Measurements from ENCODE around the gene CYP4A22. TPM values are rescaled to one million over a fixed set of nuclear protein-coding genes. Genes with fewer than 3 reads are reported as not detected.
A peak's percentile ranks its signal among the peaks of the same experiment; 100 is the strongest.

CYP4A22 gene
- total RNA-seq, 4 donors from 2014 or later = 0.38 TPM; not detected in 3

DNA sequence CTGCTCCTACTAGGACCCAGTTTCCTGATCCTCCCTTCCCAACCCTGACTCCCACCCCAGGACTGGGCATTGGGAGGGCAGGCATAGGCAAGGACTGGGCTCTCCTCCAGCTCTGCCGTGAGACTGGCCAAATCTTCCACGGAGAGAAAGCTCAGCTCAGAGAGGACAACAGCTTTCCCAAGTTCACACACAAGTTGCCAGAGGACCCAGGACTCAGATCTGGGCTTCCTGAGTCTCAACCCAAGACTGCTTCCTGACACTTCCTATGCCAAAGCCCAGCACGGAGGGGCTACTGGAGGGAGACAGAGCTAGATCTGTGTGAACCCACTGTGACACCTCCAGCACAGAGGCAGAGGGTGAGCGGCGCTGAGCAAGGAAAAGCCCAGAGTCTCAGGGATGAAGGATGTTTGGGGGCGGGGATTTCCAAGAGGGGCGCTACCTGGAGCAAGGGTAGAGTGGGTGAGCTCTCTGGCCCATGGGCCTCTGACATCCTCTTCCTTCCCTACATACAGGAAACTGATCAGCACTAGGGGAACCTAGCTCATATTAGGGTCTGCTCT, 45.5 kb downstream of the CYP4A22 start:
- Histone ChIP-seq H3K4me3 (no peak overlapping the region), H3K27ac (peak overlapping the region in 3 of 4 donors; percentile 32 to 67 (median 32)), H3K4me1 (peaks cover 7 to 52% (median 43%) of the 10 kb centered on the region in 3 donors), H3K36me3 (no peaks in the 10 kb centered on the region), H3K9me3 (no peaks in the 10 kb centered on the region), H3K27me3 (peaks cover 0 to 39% (median 0%) of the 10 kb centered on the region in 4 donors)
- no peak for DNase-seq
- TF ChIP-seq, protein P1, sequence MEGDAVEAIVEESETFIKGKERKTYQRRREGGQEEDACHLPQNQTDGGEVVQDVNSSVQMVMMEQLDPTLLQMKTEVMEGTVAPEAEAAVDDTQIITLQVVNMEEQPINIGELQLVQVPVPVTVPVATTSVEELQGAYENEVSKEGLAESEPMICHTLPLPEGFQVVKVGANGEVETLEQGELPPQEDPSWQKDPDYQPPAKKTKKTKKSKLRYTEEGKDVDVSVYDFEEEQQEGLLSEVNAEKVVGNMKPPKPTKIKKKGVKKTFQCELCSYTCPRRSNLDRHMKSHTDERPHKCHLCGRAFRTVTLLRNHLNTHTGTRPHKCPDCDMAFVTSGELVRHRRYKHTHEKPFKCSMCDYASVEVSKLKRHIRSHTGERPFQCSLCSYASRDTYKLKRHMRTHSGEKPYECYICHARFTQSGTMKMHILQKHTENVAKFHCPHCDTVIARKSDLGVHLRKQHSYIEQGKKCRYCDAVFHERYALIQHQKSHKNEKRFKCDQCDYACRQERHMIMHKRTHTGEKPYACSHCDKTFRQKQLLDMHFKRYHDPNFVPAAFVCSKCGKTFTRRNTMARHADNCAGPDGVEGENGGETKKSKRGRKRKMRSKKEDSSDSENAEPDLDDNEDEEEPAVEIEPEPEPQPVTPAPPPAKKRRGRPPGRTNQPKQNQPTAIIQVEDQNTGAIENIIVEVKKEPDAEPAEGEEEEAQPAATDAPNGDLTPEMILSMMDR (IDR thresholded peaks at IDR 0.05) = no peak
- TF ChIP-seq POLR2A (IDR thresholded peaks at IDR 0.05) = no peak
- intact Hi-C loops (cut with DNase I) = loop anchor here (10.0 kb wide), 2 partner anchors 82 to 532 kb away; no protein-coding TSS in a partner anchor
- WGBS, 2 donors = 53% methylated on average over 7 of the region's 7 CpGs; no CpG with 5 or more reads in 1 of the 2 donors

DNA sequence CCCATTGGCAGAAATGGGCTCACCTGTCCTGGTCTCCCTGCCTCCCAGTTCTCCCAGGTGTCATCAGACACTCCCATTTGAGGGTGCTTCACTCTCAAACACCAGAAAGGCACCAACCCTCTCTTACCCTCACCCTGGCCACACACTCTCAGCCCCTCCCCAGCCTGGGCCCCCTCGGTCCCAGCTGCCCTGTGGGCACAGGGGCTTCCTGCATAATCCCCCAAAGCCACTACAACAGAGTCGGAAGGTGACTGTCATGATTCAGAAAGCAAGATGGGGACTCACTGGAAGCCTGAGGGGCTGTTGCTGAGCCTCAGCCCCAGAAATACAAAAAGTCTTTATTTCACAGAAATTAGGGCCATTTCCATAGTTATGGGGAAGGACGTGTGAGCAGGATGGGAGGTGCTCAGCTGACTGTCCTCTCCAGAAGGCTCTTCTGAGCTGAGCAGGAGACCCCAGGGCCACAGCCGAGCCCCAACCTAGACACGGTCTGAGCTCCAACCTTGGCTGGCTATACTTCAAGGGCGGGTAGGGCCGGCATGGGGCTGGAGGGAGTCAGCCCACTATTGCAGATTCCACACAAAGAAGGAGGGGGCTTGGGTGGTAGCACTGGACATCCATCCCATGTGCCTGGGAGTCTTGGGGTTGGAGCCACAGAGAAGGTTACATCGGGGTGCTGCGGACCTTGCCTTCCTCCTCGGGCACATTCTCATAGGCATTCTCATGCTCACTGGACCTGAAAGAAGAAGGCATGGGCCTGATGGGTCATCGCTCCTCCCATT, 46.3 kb downstream of the CYP4A22 start:
- no peak for DNase-seq
- Histone ChIP-seq H3K27ac (peak overlapping the region in 2 of 4 donors; percentile 32 to 67), H3K36me3 (no peaks in the 10 kb centered on the region), H3K27me3 (peaks cover 0 to 39% (median 0%) of the 10 kb centered on the region in 4 donors), H3K4me3 (no peak overlapping the region), H3K4me1 (peaks cover 7 to 59% (median 46%) of the 10 kb centered on the region in 3 donors), H3K9me3 (no peaks in the 10 kb centered on the region)
- intact Hi-C loops (cut with DNase I) = loop anchor here (10.0 kb wide), 2 partner anchors 81 to 531 kb away; no protein-coding TSS in a partner anchor
- TF ChIP-seq POLR2A (IDR thresholded peaks at IDR 0.05) = no peak
- TF ChIP-seq, protein P1 (IDR thresholded peaks at IDR 0.05) = no peak
- WGBS, 2 donors = 80 to 81% methylated on average over 7 to 8 of the region's 11 CpGs

DNA sequence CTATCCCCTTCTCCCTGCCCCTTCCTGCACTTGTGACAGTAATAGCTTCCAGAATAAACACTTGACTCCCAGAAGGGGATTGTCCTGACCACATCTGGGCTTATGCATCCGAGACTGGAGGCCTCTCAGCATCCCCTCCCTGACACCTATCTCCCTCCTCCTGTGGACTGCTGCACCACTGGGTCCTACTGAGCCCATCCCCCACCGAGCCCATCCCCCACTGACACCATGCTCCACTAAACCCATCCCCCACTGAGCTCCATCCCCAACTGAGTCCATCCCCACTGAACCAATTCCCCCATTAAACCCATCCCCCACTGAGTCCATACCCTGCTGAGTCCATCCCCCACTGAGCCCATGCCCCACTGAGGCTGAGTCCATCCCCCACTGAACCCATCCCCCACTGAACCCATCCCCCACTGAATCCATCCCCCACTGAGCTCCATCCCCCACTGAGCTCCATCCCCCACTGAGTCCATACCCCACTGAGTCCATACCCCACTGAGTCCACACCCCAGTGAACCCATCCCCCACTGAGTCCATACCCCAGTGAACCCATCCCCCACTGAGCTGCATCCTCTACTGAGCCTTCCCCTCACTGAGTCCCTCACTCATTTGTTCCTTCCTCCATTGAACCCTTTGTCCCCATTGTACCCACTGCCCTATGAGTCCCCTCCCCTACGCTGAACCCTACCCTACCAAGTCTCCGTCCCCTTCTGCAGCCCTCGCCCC, 47.0 kb downstream of the CYP4A22 start:
- TF ChIP-seq POLR2A (IDR thresholded peaks at IDR 0.05) = no peak
- TF ChIP-seq, protein P1 (IDR thresholded peaks at IDR 0.05) = no peak
- Histone ChIP-seq H3K4me1 (peaks cover 4 to 61% (median 46%) of the 10 kb centered on the region in 3 donors), H3K9me3 (no peaks in the 10 kb centered on the region), H3K27ac (no peak overlapping the region), H3K4me3 (no peak overlapping the region), H3K36me3 (no peaks in the 10 kb centered on the region), H3K27me3 (peaks cover 0 to 39% (median 0%) of the 10 kb centered on the region in 4 donors)
- intact Hi-C loops (cut with DNase I) = loop anchor here (10.0 kb wide), 2 partner anchors 81 to 531 kb away; no protein-coding TSS in a partner anchor
- no peak for DNase-seq
- WGBS, 2 donors = 72 to 75% methylated on average over 5 of the region's 5 CpGs

DNA sequence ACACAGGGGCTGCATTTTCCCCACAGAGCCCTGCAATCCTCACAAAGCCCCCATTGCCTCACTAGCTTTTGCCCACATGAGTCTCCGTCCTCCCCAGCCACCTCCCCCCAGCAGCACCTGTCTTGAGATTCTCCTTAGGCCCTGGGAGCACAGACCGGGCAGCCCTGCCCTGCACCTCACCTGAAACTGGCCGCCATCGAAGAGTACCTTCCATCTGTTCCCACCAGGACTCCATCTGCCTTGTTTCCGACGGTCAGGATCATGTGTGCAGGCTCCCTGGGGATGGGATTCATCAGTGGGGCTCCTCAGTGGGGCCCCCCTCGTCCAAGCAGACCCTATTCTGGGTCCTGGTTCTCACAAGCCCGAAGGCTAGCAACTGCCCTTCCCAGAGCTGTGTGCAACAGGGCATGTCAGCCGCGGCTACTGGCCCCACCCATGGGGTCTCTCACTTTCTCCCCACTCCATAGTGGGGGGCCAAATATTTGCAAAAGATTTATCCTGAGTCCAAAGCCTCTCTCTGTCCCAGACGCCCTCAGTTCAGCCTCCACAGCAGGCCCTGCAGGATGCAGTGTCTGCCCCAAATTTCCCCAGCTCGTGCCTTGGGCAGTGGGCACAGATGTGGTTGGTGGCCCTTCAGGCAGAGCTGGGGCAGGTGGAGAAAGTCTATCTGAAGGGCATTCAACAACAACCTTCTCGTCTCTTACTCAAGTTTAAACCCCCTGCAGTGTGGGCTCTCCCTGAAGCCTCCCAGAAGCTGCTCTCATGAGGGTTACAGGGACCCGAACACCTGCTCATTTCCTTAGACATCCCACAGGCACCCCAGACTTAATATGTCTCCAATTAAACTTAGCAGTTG, 47.8 kb downstream of the CYP4A22 start:
- peaks cover 11 to 61% (median 41%) of the 10 kb centered on the region in 3 donors for H3K4me1 ChIP-seq
- H3K27ac ChIP-seq = no peak overlapping the region
- TF ChIP-seq, protein P1 (IDR thresholded peaks at IDR 0.05) = no peak
- no peak for TF ChIP-seq POLR2A (IDR thresholded peaks at IDR 0.05)
- 85 to 88% methylated on average over 7 to 9 of the region's 14 CpGs for WGBS, 2 donors
- intact Hi-C loops (cut with DNase I) = loop anchor here (10.0 kb wide), 2 partner anchors 80 to 530 kb away; no protein-coding TSS in a partner anchor
- no peak for DNase-seq
- no peaks in the 10 kb centered on the region for H3K36me3 ChIP-seq
- H3K4me3 ChIP-seq = no peak overlapping the region
- H3K27me3 ChIP-seq = peaks cover 0 to 37% (median 0%) of the 10 kb centered on the region in 4 donors
- no peaks in the 10 kb centered on the region for H3K9me3 ChIP-seq

Data from esophagus squamous epithelium (tissue), 5 donors.